OCI-LY3 (cell line): ENCODE data around the gene DUSP16.

ENCODE experiments used
- H2AFZ ChIP-seq: fragments of 200-600, 300-600 bp; shearing (Covaris generic); 2 replicates; pipeline ENCODE4 v1.6.0; 2014; ENCODE audit warnings: antibody characterized with exemption, low read depth, low read length
- H3K27ac ChIP-seq: fragments of 200-600, 300-600 bp; sonication (generic); 2 replicates; pipeline ENCODE4 v1.5.1; 2014; ENCODE audit warnings: mild to moderate bottlenecking, low read length, moderate library complexity, mixed read lengths
- H3K27me3 ChIP-seq: fragments of 200-600, 300-600 bp; sonication (generic); 2 replicates; pipeline ENCODE4 v1.6.1; 2014; ENCODE audit warnings: low read depth, low read length, mixed read lengths
- H3K36me3 ChIP-seq: fragments of 200-600, 300-600 bp; sonication (generic); replicated peaks from 2 replicates; pipeline ENCODE3; 2014; ENCODE audit warnings: low read depth, low read length, mixed read lengths
- H3K4me1 ChIP-seq: fragments of 300-600, 200-600 bp; sonication (generic); 2 replicates; pipeline ENCODE4 v1.6.1; 2014; ENCODE audit warnings: low read length, mixed read lengths
- H3K4me2 ChIP-seq: fragments of 200-600, 300-600 bp; sonication (generic); 2 replicates; pipeline ENCODE4 v1.6.1; 2014; ENCODE audit warnings: low read length, mixed read lengths
- H3K4me3 ChIP-seq: fragments of 300-600, 200-600 bp; sonication (generic); 2 replicates; pipeline ENCODE4 v1.5.1; 2014; ENCODE audit warnings: antibody characterized with exemption, mild to moderate bottlenecking, low read length, moderate library complexity
- H3K79me2 ChIP-seq: fragments of 300-600, 200-600 bp; shearing (Covaris generic); 2 replicates; pipeline ENCODE4 v1.6.1; 2014; ENCODE audit warnings: mild to moderate bottlenecking, low read length, mixed read lengths
- H3K9ac ChIP-seq: fragments of 300-600, 200-600 bp; shearing (Covaris generic); 2 replicates; pipeline ENCODE4 v1.6.0; 2014; ENCODE audit warnings: mild to moderate bottlenecking, low read length, moderate library complexity
- H3K9me3 ChIP-seq: fragments of 200-600, 300-600 bp; shearing (Covaris generic); 2 replicates; pipeline ENCODE4 v1.6.1; 2014; ENCODE audit warnings: low read length, mixed read lengths; ENCODE audit not compliant: insufficient read depth
- H4K20me1 ChIP-seq: fragments of 200-600, 300-600 bp; sonication (generic); 2 replicates; pipeline ENCODE4 v1.6.1; 2016; ENCODE audit warnings: low read length, mixed read lengths; ENCODE audit not compliant: insufficient read depth
- EZH2phosphoT487 ChIP-seq: fragments of 200-600 bp; shearing (Covaris generic); IDR thresholded peaks from 2 replicates; pipeline ENCODE4 v1.6.1; 2018; ENCODE audit warnings: antibody characterized with exemption, mixed run types, low read depth
- TF ChIP-seq, protein P1 (sequence below): fragments of 200-600, 300-600 bp; sonication (generic); IDR thresholded peaks from 2 replicates; pipeline ENCODE4 v1.5.1; 2014; ENCODE audit warnings: antibody characterized with exemption, low read length, low read depth

The DUSP16 gene

DNA sequence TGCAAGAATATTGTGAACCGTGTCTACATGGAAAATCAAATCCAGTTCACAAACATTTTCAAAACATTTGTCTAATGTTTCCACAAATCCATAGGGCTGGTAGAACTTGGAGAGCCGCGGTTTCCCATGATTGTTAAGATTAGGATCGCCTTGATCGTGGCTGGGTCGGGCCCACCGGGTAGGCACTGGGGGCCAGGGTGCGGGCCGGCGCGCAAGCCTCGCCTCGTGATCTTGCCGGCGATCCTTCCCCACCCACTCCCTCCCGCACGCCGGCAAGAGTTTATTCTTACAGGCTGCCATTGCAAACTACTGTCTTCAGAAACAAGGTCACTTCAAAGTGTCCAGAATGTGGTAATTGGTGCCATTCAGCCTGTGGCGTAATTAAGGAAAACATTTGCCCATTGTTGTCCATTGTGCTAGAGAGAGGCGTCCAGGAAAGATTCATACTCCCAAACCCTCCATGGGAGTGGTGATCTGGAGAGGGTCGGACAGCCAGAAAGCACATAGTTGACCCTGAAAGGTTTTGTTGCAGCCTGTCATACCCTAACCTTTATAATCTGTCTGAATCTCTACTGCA, 110.2 kb downstream of the DUSP16 start:
- Histone ChIP-seq H3K27me3 (no peaks in the 10 kb centered on the region), H3K4me2 (no peak overlapping the region), H3K4me3 (no peak overlapping the region), H3K9ac (no peak overlapping the region), H2AFZ (no peak overlapping the region), H3K36me3 (no peaks in the 10 kb centered on the region), H3K4me1 (no peaks in the 10 kb centered on the region), H3K79me2 (no peaks in the 10 kb centered on the region), H3K9me3 (no peaks in the 10 kb centered on the region), H4K20me1 (no peaks in the 10 kb centered on the region), H3K27ac (no peak overlapping the region)
- TF ChIP-seq, protein P1, sequence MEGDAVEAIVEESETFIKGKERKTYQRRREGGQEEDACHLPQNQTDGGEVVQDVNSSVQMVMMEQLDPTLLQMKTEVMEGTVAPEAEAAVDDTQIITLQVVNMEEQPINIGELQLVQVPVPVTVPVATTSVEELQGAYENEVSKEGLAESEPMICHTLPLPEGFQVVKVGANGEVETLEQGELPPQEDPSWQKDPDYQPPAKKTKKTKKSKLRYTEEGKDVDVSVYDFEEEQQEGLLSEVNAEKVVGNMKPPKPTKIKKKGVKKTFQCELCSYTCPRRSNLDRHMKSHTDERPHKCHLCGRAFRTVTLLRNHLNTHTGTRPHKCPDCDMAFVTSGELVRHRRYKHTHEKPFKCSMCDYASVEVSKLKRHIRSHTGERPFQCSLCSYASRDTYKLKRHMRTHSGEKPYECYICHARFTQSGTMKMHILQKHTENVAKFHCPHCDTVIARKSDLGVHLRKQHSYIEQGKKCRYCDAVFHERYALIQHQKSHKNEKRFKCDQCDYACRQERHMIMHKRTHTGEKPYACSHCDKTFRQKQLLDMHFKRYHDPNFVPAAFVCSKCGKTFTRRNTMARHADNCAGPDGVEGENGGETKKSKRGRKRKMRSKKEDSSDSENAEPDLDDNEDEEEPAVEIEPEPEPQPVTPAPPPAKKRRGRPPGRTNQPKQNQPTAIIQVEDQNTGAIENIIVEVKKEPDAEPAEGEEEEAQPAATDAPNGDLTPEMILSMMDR, result no peak
- TF ChIP-seq EZH2phosphoT487, result no peak

DNA sequence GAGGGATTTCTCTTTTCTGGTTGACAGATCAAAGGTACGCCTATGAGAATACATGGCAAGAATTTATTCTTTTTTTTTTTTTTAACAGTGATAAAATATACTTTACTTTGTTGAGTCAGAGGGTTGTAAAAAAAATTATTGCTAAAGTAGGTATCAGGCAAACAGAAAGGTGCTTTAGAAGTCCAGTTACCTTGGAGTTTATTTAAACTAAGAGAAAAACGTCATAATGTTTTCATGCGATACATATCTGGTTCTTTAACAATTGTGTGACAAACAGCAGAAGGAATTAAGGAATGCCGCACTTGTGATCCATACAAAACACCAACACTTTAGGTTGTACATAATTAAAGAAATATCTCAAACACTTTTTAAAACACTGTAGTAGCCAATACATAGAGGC, 111.6 kb downstream of the DUSP16 start:
- Histone ChIP-seq H3K27ac (no peak overlapping the region), H4K20me1 (no peaks in the 10 kb centered on the region), H3K36me3 (no peaks in the 10 kb centered on the region), H3K9me3 (no peaks in the 10 kb centered on the region), H3K9ac (no peak overlapping the region), H3K4me1 (no peaks in the 10 kb centered on the region), H3K4me3 (no peak overlapping the region), H3K4me2 (no peak overlapping the region), H2AFZ (no peak overlapping the region), H3K27me3 (no peaks in the 10 kb centered on the region), H3K79me2 (no peaks in the 10 kb centered on the region)
- TF ChIP-seq, protein P1, result no peak
- no peak for TF ChIP-seq EZH2phosphoT487

GRCh38 chr12:12450043-12450471, 112.6 kb downstream of the DUSP16 start:
- H3K36me3 ChIP-seq, result no peaks in the 10 kb centered on the region
- H3K9ac ChIP-seq, result no peak overlapping the region
- no peaks in the 10 kb centered on the region for H3K9me3 ChIP-seq
- H3K27me3 ChIP-seq, result no peaks in the 10 kb centered on the region
- no peak for TF ChIP-seq EZH2phosphoT487
- TF ChIP-seq, protein P1, result no peak
- no peaks in the 10 kb centered on the region for H3K4me1 ChIP-seq
- H3K4me3 ChIP-seq, result no peak overlapping the region
- H3K4me2 ChIP-seq, result no peak overlapping the region
- no peak overlapping the region for H3K27ac ChIP-seq
- H4K20me1 ChIP-seq, result no peaks in the 10 kb centered on the region
- no peak overlapping the region for H2AFZ ChIP-seq
- no peaks in the 10 kb centered on the region for H3K79me2 ChIP-seq

DNA sequence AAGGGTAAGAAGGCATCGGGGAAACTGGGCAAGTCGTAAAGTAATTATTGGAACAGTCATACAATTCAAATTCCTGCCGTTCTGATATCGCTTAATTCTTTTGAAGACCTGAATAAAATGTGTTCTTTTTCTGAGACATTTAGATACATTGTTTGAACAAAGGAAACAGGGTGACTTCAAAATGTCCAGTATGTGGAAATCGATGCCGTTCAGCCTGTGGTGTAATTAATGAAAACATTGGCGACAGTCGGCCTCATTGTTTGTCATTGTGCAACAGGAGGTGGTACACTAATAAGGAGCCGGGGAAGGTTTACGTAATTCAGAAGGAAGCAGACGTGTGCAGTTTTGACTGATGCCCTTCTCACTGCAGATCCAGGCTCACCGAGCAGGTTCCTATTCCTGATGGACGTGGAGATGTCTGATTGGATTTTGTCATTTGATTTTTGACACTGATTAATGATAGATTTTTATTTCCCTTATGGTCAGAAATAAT, 113.1 kb downstream of the DUSP16 start:
- no peaks in the 10 kb centered on the region for H3K27me3 ChIP-seq
- no peak overlapping the region for H3K27ac ChIP-seq
- H3K9ac ChIP-seq, result no peak overlapping the region

More for the DNA sequence above, 113.1 kb downstream of the DUSP16 start:
- no peaks in the 10 kb centered on the region for H4K20me1 ChIP-seq
- H3K79me2 ChIP-seq, result no peaks in the 10 kb centered on the region
- no peak for TF ChIP-seq EZH2phosphoT487
- TF ChIP-seq, protein P1, result no peak
- H3K36me3 ChIP-seq, result no peaks in the 10 kb centered on the region
- H3K9me3 ChIP-seq, result no peaks in the 10 kb centered on the region
- H3K4me2 ChIP-seq, result no peak overlapping the region
- no peak overlapping the region for H3K4me3 ChIP-seq
- no peak overlapping the region for H2AFZ ChIP-seq
- H3K4me1 ChIP-seq, result no peaks in the 10 kb centered on the region
